GM12874 (cell line): ENCODE data around the gene B4GALT5.

ENCODE experiments used
- CTCF ChIP-seq: IDR thresholded peaks from 2 replicates; pipeline ENCODE4 v1.5.1; 2011; ENCODE audit warnings: low read depth, mild to moderate bottlenecking, control low read depth, low read length, moderate library complexity; ENCODE audit not compliant: insufficient read depth

The B4GALT5 gene

GRCh38 chr20:49631856-49632418, 81.7 kb downstream of the B4GALT5 start:
- TF ChIP-seq CTCF: no peak

GRCh38 chr20:49631061-49631716, 82.5 kb downstream of the B4GALT5 start:
- no peak for TF ChIP-seq CTCF

- no peak for TF ChIP-seq CTCF
Observed at GRCh38 chr20:49630396-49630951, 83.2 kb downstream of the B4GALT5 start.

DNA sequence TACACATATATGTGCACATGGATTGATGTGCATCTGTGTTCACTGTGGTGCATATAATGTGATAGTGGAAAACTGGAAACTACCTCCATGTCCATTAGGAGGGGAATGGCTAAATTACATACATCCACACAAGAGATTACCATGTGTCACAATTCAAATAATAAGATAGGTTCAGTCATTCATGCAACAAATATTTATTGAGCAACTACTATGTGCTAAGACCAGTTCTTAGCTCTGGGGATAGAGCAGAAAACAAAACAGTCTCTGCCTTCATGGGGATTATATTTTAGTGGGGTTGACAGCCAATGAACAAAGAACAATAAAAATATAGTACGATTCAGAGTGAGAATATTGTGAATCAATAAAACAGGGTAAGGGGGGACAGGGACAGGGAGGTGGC, 84.1 kb downstream of the B4GALT5 start:
- TF ChIP-seq CTCF: no peak

GRCh38 chr20:49627329-49627761, 86.3 kb downstream of the B4GALT5 start:
- no peak for TF ChIP-seq CTCF

DNA sequence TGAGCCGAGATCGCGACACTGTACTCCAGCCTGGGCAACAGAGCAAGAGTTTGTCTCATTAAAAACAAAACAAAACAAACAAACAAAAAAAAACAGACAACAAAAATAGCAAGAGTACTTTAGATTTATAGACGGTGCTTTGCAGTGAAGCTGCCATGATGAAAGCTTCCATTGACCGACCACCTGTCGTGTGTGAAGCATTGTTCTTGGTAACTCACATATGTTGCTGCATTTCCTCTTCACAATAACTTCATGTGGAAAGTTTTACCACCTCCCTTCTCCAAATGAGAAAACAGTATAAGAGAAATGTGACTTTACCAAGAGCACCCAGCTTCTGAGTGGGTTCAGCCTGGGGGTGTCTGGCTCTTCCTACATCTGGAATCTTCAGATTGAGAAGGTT, 89.4 kb downstream of the B4GALT5 start:
- TF ChIP-seq CTCF: no peak

DNA sequence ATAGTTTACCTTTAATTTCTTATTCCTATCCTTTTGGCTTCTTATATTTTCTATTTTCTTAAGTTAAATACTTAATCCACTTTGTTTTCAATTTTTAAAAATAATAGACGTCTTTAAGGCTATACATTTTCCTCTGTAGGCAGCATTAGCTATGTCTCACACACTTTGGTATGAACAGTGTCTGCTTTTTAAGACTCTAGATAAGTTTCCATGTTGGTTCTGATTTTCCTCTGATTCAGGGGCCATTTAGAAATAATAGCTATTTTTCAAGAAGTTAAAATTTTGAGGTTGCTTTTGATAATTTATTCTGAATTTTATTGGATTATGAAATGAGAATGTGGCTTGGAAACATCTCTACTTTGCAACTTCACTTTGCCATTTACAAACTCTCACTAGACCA, 91.4 kb downstream of the B4GALT5 start:
- no peak for TF ChIP-seq CTCF
